Measurements from ENCODE around the gene HOXA6.

Gene HOXA6

GRCh38 chr7:27152816-27153442 lies 5.4 kb upstream of the HOXA6 start:
- in situ Hi-C loops (cut with MboI; ENCODE audit: low sequenced_read_pairs), result no loop called here

GRCh38 chr7:27151931-27152815 lies 4.6 kb upstream of the HOXA6 start, which contains the start of gene HOXA3:
Gene HOXA3, minus strand, starts transcription at chr7:27152583. Its CDS starts 41,943 bp downstream, at chr7:27110640.
- in situ Hi-C loops (cut with MboI; ENCODE audit: low sequenced_read_pairs), result no loop called here

GRCh38 chr7:27151341-27151930 lies 3.9 kb upstream of the HOXA6 start:
- in situ Hi-C loops (cut with MboI; ENCODE audit: low sequenced_read_pairs), result no loop called here

GRCh38 chr7:27150568-27151340 lies 3.2 kb upstream of the HOXA6 start:
- in situ Hi-C loops (cut with MboI; ENCODE audit: low sequenced_read_pairs), result no loop called here

- in situ Hi-C loops (cut with MboI; ENCODE audit: low sequenced_read_pairs), result no loop called here
Observed at GRCh38 chr7:27149842-27150567, 2.4 kb upstream of the HOXA6 start.

GRCh38 chr7:27148756-27149641 lies 1.4 kb upstream of the HOXA6 start:
- in situ Hi-C loops (cut with MboI; ENCODE audit: low sequenced_read_pairs), result no loop called here

- in situ Hi-C loops (cut with MboI; ENCODE audit: low sequenced_read_pairs), result no loop called here
Observed at GRCh38 chr7:27148031-27148755, 619 bp upstream of the HOXA6 start.

GRCh38 chr7:27146491-27147198 lies 929 bp downstream of the HOXA6 start:
- in situ Hi-C loops (cut with MboI; ENCODE audit: low sequenced_read_pairs), result no loop called here

GRCh38 chr7:27145914-27146412 lies 1.6 kb downstream of the HOXA6 start:
- in situ Hi-C loops (cut with MboI; ENCODE audit: low sequenced_read_pairs), result no loop called here

GRCh38 chr7:27145165-27145913 lies 2.2 kb downstream of the HOXA6 start:
- in situ Hi-C loops (cut with MboI; ENCODE audit: low sequenced_read_pairs), result no loop called here

GRCh38 chr7:27144781-27145164 lies 2.8 kb downstream of the HOXA6 start:
- in situ Hi-C loops (cut with MboI; ENCODE audit: low sequenced_read_pairs), result no loop called here

GRCh38 chr7:27143950-27144780 lies 3.4 kb downstream of the HOXA6 start:
- in situ Hi-C loops (cut with MboI; ENCODE audit: low sequenced_read_pairs), result no loop called here

- in situ Hi-C loops (cut with MboI; ENCODE audit: low sequenced_read_pairs), result no loop called here
Observed at GRCh38 chr7:27143023-27143949, 4.3 kb downstream of the HOXA6 start, which contains the start of gene HOXA5. Gene HOXA5, minus strand, starts transcription at chr7:27143681. Its CDS starts 74 bp downstream, at chr7:27143607.

- in situ Hi-C loops (cut with MboI; ENCODE audit: low sequenced_read_pairs), result no loop called here
Observed at GRCh38 chr7:27142580-27143022, 5.0 kb downstream of the HOXA6 start.

GRCh38 chr7:27141923-27142579 lies 5.5 kb downstream of the HOXA6 start:
- in situ Hi-C loops (cut with MboI; ENCODE audit: low sequenced_read_pairs), result no loop called here

All from hTERT RPE-1 (cell line).